Activated naive CD8-positive, alpha-beta T cell treated with anti-CD3 and anti-CD28 coated beads for 36 hours (primary cell): ENCODE data around the gene TRIM23. TPM values are rescaled to one million over a fixed set of nuclear protein-coding genes. Genes with fewer than 3 reads are reported as not detected.

Source experiments
- DNase-seq: peaks from one replicate; pipeline ENCODE4 v3.0.0; 2021
- H3K27ac Mint-ChIP-seq: one replicate; pipeline ENCODE4 v1.8.0; 2022; ENCODE audit warnings: mild to moderate bottlenecking, moderate library complexity, mixed read lengths
- H3K27me3 Mint-ChIP-seq: one replicate; pipeline ENCODE4 v1.8.0; 2022; ENCODE audit warnings: mild to moderate bottlenecking, mixed read lengths
- H3K36me3 Mint-ChIP-seq: one replicate; pipeline ENCODE4 v1.8.0; 2021; ENCODE audit warnings: mild to moderate bottlenecking, mixed read lengths
- H3K4me1 Mint-ChIP-seq: one replicate; pipeline ENCODE4 v1.8.0; 2021; ENCODE audit warnings: mixed read lengths
- H3K4me3 Mint-ChIP-seq: one replicate; pipeline ENCODE4 v1.8.0; 2022; ENCODE audit warnings: mild to moderate bottlenecking, moderate library complexity, mixed read lengths
- H3K9me3 Mint-ChIP-seq: one replicate; pipeline ENCODE4 v1.8.0; 2022; ENCODE audit warnings: mixed read lengths
- total RNA-seq, 2 experiments: library from RNA; stranded (reverse); gene quantifications; one replicate each; pipeline ENCODE4 v1.2.3, GENCODE V29; 2021

The TRIM23 gene
- total RNA-seq, 2 experiments from 2014 or later: 6.8 to 7.1 TPM

- H3K27me3 Mint-ChIP-seq: no peaks in the 10 kb centered on the region
- H3K36me3 Mint-ChIP-seq: peaks cover 62% of the 10 kb centered on the region
- H3K9me3 Mint-ChIP-seq: no peaks in the 10 kb centered on the region
- no peak for DNase-seq
- no peak overlapping the region for H3K4me3 Mint-ChIP-seq
- peaks cover 5% of the 10 kb centered on the region for H3K4me1 Mint-ChIP-seq
- H3K27ac Mint-ChIP-seq: no peak overlapping the region
Observed at GRCh38 chr5:65544473-65544872, 79.7 kb downstream of the TRIM23 start.

DNA sequence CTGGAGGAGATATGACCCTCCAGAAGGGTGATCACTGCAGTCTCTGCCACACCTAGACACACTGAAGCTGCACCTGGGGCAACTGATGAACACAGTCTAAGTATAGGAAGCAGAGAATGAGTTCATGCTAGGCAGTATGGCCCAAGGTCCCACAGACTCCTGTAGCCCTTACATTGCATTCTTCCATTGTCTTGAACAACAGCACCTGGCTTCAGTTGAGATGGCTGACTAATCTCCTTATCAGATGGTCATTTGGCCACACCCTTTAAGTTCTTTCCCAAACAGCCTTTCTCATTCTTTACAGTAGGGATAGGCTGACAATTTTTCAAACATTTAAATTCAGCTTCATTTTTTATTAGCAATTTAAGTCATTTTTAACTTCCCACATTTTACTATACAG lies 84.3 kb downstream of the TRIM23 start:
- Mint-ChIP-seq H3K9me3 (no peaks in the 10 kb centered on the region), H3K27me3 (no peaks in the 10 kb centered on the region), H3K36me3 (peaks cover 52% of the 10 kb centered on the region), H3K4me1 (peaks cover 5% of the 10 kb centered on the region), H3K27ac (no peak overlapping the region), H3K4me3 (no peak overlapping the region)
- no peak for DNase-seq

Other genes with a start within 250 kb of the TRIM23 start
- 1 to 10 TPM; 1.5 to 1.6 TPM for gene ADAMTS6, start 142.4 kb downstream of the TRIM23 start, total RNA-seq
- 10 to 100 TPM; 71.1 to 76.6 TPM for gene CENPK, start 61.2 kb downstream of the TRIM23 start, total RNA-seq
- gene PPWD1, start 61.0 kb downstream of the TRIM23 start, total RNA-seq: 10 to 100 TPM; 42.4 to 46.9 TPM
- gene SHLD3, start 694 bp upstream of the TRIM23 start, total RNA-seq: 1 to 10 TPM; 6.9 to 7.3 TPM
- gene TRAPPC13, start 694 bp upstream of the TRIM23 start, total RNA-seq: 10 to 100 TPM; 23.3 to 24.3 TPM
- 10 to 100 TPM; 17.0 to 18.2 TPM for gene SGTB, start 97.8 kb upstream of the TRIM23 start, total RNA-seq
- gene NLN, start 97.9 kb upstream of the TRIM23 start, total RNA-seq: 10 to 100 TPM; 47.7 to 48.5 TPM